NCI-H128 (cell line): Measurements from ENCODE around the gene ARL15.
"Not testable (repeated sequence)": the region's sequence is repeated elsewhere in the genome, so short reads cannot be mapped to it uniquely, and the experiment has no call there.

Experiments
- DNase-seq: peaks from one replicate; lab custom pipeline; 2025; ENCODE audit not compliant: unreplicated experiment; lab: John Stamatoyannopoulos, UW

Gene ARL15

DNA sequence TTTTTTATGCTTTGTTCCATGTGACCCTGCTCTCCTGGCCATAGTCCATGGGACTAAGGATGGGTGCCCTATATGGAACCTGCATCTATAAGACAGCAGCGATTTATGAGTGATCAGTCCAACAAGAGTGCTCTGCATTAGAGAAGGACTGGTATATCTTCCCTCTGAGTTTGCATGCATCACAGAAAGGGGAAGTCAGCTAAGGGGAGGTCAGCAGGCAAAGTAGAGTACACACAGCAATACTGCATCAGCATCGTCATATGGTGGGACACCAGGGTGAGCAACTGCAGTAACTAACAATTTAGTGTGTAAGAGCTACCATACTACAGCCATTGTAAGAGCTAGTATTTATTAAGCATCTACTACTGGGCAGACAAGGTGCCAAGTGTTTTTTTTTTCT lies 438.6 kb downstream of the ARL15 start:
- no peak for DNase-seq

DNA sequence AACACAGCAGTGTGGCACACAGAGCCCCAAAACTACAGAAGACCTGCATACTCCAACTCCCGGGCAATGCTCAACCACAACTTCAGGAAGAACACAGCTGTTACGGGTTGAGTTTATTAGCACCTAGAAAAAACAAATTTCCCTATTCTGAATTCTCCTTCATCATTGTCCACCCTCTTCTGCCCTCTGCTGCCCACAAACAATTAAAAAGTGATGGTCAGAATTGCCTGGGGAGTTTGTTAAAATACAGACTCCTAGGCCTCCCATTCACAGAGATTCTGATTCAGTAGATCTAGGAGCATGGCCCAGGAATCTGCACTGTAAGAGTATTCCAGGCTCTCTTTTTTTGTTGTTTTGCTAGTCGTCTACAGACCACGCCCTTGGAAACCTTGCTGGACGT lies 439.3 kb downstream of the ARL15 start:
- DNase-seq = no peak

DNA sequence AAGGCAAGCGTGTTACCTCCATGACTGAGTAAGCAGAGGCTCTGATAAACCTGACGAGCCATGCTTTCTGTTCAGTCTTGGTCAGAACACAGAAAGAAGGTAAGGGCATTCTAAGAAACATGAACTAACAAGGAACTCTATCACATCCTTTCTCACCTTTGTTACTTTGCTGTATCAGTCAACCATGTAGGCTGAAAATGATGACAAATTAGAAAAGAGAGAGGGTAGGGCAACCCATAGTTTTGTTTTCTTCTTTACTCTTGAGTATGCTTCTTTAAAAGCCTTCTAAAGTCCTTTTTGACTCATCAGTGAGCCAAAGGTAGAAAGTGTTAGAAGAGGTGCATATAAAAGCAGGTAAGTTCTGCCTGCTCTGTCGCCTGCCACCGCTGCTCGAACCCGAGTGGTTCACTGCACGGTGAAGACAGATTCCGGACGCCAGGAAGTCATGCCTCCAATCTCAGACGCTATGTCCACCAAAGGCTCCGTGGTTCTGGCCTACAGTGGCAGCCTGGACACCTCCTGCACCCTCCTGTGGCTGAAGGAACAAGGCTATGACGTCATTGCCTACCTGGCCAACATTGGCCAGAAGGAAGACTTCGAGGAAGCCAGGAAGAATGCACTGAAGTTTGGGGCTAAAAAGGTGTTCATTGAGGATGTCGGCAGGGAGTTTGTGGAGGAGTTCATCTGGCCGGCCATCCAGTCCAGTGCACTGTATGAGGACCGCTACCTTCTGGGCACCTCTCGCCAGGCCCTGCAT lies 451.5 kb downstream of the ARL15 start:
- no peak for DNase-seq

DNA sequence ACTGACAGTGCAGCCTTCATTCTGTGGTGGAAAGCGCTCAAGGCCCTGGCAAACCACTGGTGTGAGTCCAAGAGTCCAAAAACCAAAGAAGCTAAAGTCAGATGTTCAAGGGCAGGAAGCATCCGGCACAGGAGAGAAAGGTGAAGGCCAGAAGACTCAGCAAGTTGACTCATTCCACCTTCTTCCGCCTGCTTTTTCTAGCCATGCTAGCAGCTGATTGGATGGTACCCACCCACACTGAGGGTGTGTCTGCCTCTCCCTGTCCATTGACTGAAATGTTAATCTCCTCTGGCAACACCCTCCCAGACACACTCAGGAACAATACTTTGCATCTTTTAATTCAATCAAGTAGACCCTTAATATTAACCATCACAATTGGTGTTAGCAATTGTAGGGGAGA lies 453.9 kb downstream of the ARL15 start:
- no peak for DNase-seq

DNA sequence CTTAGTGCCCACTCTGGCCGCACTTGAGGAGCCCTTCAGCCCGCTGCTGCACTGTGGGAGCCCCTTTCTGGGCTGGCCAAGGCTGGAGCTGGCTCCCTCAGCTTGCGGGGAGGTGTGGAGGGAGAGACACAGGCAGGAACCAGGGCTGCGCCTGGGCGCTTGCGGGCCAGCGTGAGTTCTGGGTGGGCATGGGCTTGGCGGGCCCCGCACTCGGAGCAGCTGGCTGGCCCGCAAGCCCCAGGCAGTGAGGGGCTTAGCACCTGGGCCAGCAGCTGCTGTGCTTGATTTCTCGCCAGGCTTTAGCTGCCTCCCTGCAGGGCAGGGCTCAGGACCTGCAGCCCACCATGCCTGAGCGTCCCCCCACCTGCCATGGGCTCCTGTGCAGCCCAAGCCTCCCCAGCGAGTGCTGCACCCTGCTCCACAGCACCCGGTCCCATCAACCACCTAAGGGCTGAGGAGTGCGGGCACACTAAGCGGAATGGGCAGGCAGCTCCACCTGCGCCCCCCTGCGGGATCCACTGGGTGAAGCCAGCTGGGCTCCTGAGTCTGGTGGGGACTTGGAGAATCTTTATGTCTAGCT lies 473.4 kb downstream of the ARL15 start:
- DNase-seq = not testable (repeated sequence)

DNA sequence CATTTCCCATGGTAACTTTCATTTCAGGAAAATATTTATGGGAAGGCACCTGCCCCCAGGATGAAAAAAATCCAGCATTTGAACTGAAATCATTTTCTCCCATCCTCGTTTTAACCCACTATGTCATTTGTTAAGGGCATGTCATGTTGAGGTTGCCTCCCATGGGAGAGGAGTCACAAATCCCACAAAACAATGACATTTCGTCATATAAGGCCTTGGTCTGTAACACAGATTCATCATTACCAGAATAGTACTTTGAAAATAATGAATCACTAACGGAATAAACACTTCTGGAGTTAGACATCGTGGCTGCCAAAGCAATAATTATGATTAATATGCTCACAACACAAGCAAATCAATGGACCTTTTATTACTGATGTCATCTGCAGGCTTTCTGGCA lies 475.9 kb downstream of the ARL15 start:
- DNase-seq = no peak
